H1 (cell line): ENCODE measurements around the gene VSIG10L. TPM values are rescaled to one million over a fixed set of nuclear protein-coding genes. Genes with fewer than 3 reads are reported as not detected.

Source experiments
- CTCF ChIA-PET: fragments of 300-600 bp; sonication (Branson Sonifier 250); formaldehyde crosslinking; loops from one replicate; lab custom pipeline; 2021; ENCODE audit not compliant: partially characterized antibody; lab: Charles Lee
- POLR2A ChIA-PET: fragments of 300-600 bp; sonication (Branson Sonifier 250); formaldehyde crosslinking; loops from one replicate; lab custom pipeline; 2021; ENCODE audit warnings: inconsistent platforms; ENCODE audit not compliant: partially characterized antibody; lab: Charles Lee
- DNase-seq, 2 experiments: peaks; one replicate each; pipeline versions ENCODE4 v3.0.0 to v3.0.0-alpha.2; 2010 to 2022; ENCODE audit warnings: low spot score in 2 of 2, low read depth in 1 of 2, mixed read lengths in 1 of 2
- FAIRE-seq: peaks from 2 replicates; lab custom pipeline; 2011; peaks lifted over from hg19 to GRCh38; lab: Jason Lieb, UNC
- H2AFZ ChIP-seq: 2 replicates; pipeline ENCODE4 v1.8.1; 2012; ENCODE audit warnings: low read length, inconsistent platforms
- H2AK5ac ChIP-seq: 2 replicates; pipeline ENCODE4 v1.6.1; 2013; ENCODE audit warnings: low read depth, low read length
- H2BK120ac ChIP-seq: replicated peaks from 2 replicates; pipeline ENCODE3; 2013; ENCODE audit warnings: low read depth, low read length, inconsistent platforms
- H2BK12ac ChIP-seq: 2 replicates; pipeline ENCODE4 v1.6.1; 2013; ENCODE audit warnings: low read depth, low read length
- H2BK15ac ChIP-seq: 2 replicates; pipeline ENCODE4 v1.6.1; 2013; ENCODE audit warnings: low read length
- H2BK20ac ChIP-seq: 2 replicates; pipeline ENCODE4 v1.6.1; 2013; ENCODE audit warnings: low read length
- H2BK5ac ChIP-seq: 2 replicates; pipeline ENCODE4 v1.6.1; 2013; ENCODE audit warnings: low read depth, low read length
- H3K14ac ChIP-seq: 2 replicates; pipeline ENCODE4 v1.6.1; 2013; ENCODE audit warnings: inconsistent platforms; ENCODE audit not compliant: insufficient read length
- H3K18ac ChIP-seq: 2 replicates; pipeline ENCODE4 v1.6.1; 2013; ENCODE audit warnings: low read length; ENCODE audit errors: extremely low read depth
- H3K23ac ChIP-seq: 2 replicates; pipeline ENCODE4 v1.6.1; 2013; ENCODE audit warnings: inconsistent platforms; ENCODE audit not compliant: insufficient read length
- H3K23me2 ChIP-seq: 2 replicates; pipeline ENCODE4 v1.6.1; 2013; ENCODE audit warnings: low read depth, low read length
- H3K27ac ChIP-seq: 2 replicates; pipeline ENCODE4 v1.6.1; 2011; ENCODE audit warnings: low read depth, low read length, inconsistent platforms
- H3K27me3 ChIP-seq, 4 experiments: replicated peaks in 1 of 4; 1 replicate in 1 of 4; 2 replicates in 3 of 4; pipeline versions ENCODE4 v1.6.1 to v1.8.1; 2011 to 2013; ENCODE audit warnings: low read length in 3 of 4, mild to moderate bottlenecking in 3 of 4, inconsistent platforms in 2 of 4, mixed read lengths in 2 of 4, moderate library complexity in 1 of 4; ENCODE audit not compliant: control insufficient read depth in 3 of 4, insufficient read depth in 3 of 4; ENCODE audit errors: extremely low read depth in 1 of 4
- H3K36me3 ChIP-seq, 4 experiments: 2 replicates each; pipeline versions ENCODE4 v1.6.1 to v1.8.1; 2011 to 2013; ENCODE audit warnings: mild to moderate bottlenecking in 4 of 4, low read length in 3 of 4, moderate library complexity in 2 of 4, control low read depth in 1 of 4, inconsistent platforms in 1 of 4; ENCODE audit not compliant: insufficient read depth in 4 of 4, control insufficient read depth in 2 of 4
- H3K4ac ChIP-seq: replicated peaks from 2 replicates; pipeline ENCODE3; 2013; ENCODE audit warnings: low read length, low read depth, mixed read lengths, inconsistent platforms; ENCODE audit not compliant: insufficient read length
- H3K4me1 ChIP-seq, 4 experiments: replicated peaks in 1 of 4; 1 replicate in 1 of 4; 2 replicates in 3 of 4; pipeline versions ENCODE4 v1.6.1 to v1.8.1; 2011 to 2013; ENCODE audit warnings: low read length in 3 of 4, inconsistent platforms in 2 of 4, mixed read lengths in 1 of 4; ENCODE audit not compliant: insufficient read depth in 4 of 4, control insufficient read depth in 3 of 4
- H3K4me2 ChIP-seq, 2 experiments: 2 replicates each; pipeline versions ENCODE4 v1.6.1 to v1.8.1; 2011 to 2013; ENCODE audit warnings: low read depth in 2 of 2, low read length in 2 of 2, control low read depth in 1 of 2, inconsistent platforms in 1 of 2, mild to moderate bottlenecking in 1 of 2; ENCODE audit not compliant: insufficient read depth in 1 of 2
- H3K4me3 ChIP-seq, 4 experiments: fragments of 200-600, 300-600 bp in 1 of 4; sonication (generic), shearing (Covaris generic), sonication (Bioruptor Twin) in 1 of 4; 2 replicates each; pipeline versions ENCODE4 v1.5.1 to v1.8.1; 2011 to 2016; ENCODE audit warnings: low read length in 4 of 4, low read depth in 3 of 4, control low read depth in 2 of 4, inconsistent platforms in 2 of 4, mild to moderate bottlenecking in 2 of 4, mixed read lengths in 1 of 4, moderate library complexity in 1 of 4; ENCODE audit not compliant: insufficient read depth in 2 of 4; ENCODE audit errors: extremely low read depth in 1 of 4
- H3K56ac ChIP-seq: replicated peaks from 2 replicates; pipeline ENCODE3; 2013; ENCODE audit warnings: low read depth, mild to moderate bottlenecking, mixed read lengths, low read length, inconsistent platforms; ENCODE audit not compliant: insufficient read length
- H3K79me1 ChIP-seq: 2 replicates; pipeline ENCODE4 v1.6.1; 2013; ENCODE audit warnings: low read depth, low read length, control low read depth
- H3K79me2 ChIP-seq, 2 experiments: 2 replicates each; pipeline versions ENCODE4 v1.6.1 to v1.8.1; 2012 to 2013; ENCODE audit warnings: low read length in 2 of 2, mild to moderate bottlenecking in 2 of 2, inconsistent platforms in 1 of 2; ENCODE audit not compliant: insufficient read depth in 2 of 2, control insufficient read depth in 1 of 2
- H3K9ac ChIP-seq, 4 experiments: replicated peaks in 1 of 4; 1 replicate in 1 of 4; 2 replicates in 3 of 4; pipeline versions ENCODE4 v1.6.1 to v1.8.1; 2011 to 2013; ENCODE audit warnings: low read depth in 3 of 4, low read length in 3 of 4, control low read depth in 2 of 4, mild to moderate bottlenecking in 2 of 4, moderate library complexity in 2 of 4, inconsistent platforms in 1 of 4; ENCODE audit errors: extremely low read depth in 1 of 4
- H3K9me3 ChIP-seq, 2 experiments: 2 replicates each; pipeline versions ENCODE4 v1.6.1 to v1.8.1; 2012 to 2013; ENCODE audit warnings: mild to moderate bottlenecking in 2 of 2, moderate library complexity in 2 of 2, control low read depth in 1 of 2, inconsistent platforms in 1 of 2, low read depth in 1 of 2, low read length in 1 of 2, mixed read lengths in 1 of 2; ENCODE audit not compliant: insufficient read depth in 2 of 2
- H4K20me1 ChIP-seq, 2 experiments: replicated peaks in 1 of 2; 2 replicates each; pipeline versions ENCODE3 to v1.8.1; 2011 to 2013; ENCODE audit warnings: inconsistent platforms in 2 of 2, low read length in 2 of 2, mild to moderate bottlenecking in 1 of 2; ENCODE audit not compliant: insufficient read depth in 2 of 2, control insufficient read depth in 1 of 2
- H4K5ac ChIP-seq: 2 replicates; pipeline ENCODE4 v1.6.1; 2013; ENCODE audit warnings: low read length, low read depth, mixed read lengths, inconsistent platforms; ENCODE audit not compliant: insufficient read length
- H4K8ac ChIP-seq: 2 replicates; pipeline ENCODE4 v1.8.0; 2013; ENCODE audit warnings: mild to moderate bottlenecking, moderate library complexity, low read length, inconsistent platforms; ENCODE audit not compliant: insufficient read depth; ENCODE audit errors: extremely low read depth
- H4K91ac ChIP-seq: replicated peaks from 2 replicates; pipeline ENCODE3; 2013; ENCODE audit warnings: low read length, mixed read lengths, inconsistent platforms; ENCODE audit not compliant: insufficient read length
- EZH2 ChIP-seq: fragments of 200-600 bp; sonication (generic); IDR thresholded peaks from 2 replicates; pipeline ENCODE4 v1.7.1; 2012; ENCODE audit warnings: low read depth, mild to moderate bottlenecking, moderate library complexity, low read length, inconsistent platforms; ENCODE audit not compliant: severe bottlenecking
- KDM4A ChIP-seq: IDR thresholded peaks from one replicate; pipeline ENCODE4 v1.7.1; 2012; ENCODE audit warnings: low read depth, mild to moderate bottlenecking, moderate library complexity, low read length, inconsistent platforms; ENCODE audit not compliant: severe bottlenecking
- POLR2A ChIP-seq, 2 experiments: IDR thresholded peaks; 1 replicate in 1 of 2; 2 replicates in 1 of 2; pipeline ENCODE4 v1.6.1; 2011; ENCODE audit warnings: low read depth in 2 of 2, low read length in 2 of 2, mild to moderate bottlenecking in 2 of 2; ENCODE audit errors: control extremely low read depth in 1 of 2
- RNF2 ChIP-seq: fragments of 200-900, 300-1000 bp; sonication (generic); IDR thresholded peaks from 2 replicates; pipeline ENCODE4 v1.7.1; 2016; ENCODE audit warnings: borderline replicate concordance, low read depth, mild to moderate bottlenecking, antibody characterized with exemption, low read length; ENCODE audit not compliant: poor library complexity, severe bottlenecking; ENCODE audit errors: missing control alignments
- SP1 ChIP-seq: IDR thresholded peaks from 2 replicates; pipeline ENCODE4 v1.6.1; 2011; ENCODE audit warnings: low read depth, low read length
- SRF ChIP-seq: IDR thresholded peaks from 2 replicates; pipeline ENCODE4 v1.6.1; 2011; ENCODE audit warnings: mild to moderate bottlenecking, low read depth, low read length, moderate library complexity
- WGBS, 2 experiments: shearing (Covaris generic) in 1 of 2; methylation state at CpG; one replicate each; pipeline versions ENCODE4 v1.1.6 to v1.1.7; 2013 to 2015; ENCODE audit warnings: low lambda C conversion rate in 2 of 2, mixed read lengths in 2 of 2, inconsistent platforms in 1 of 2, low coverage in 1 of 2, missing lambda C conversion rate in 1 of 2; ENCODE audit not compliant: insufficient replicate concordance in 2 of 2, insufficient coverage in 1 of 2, insufficient read length in 1 of 2; ENCODE audit errors: extremely low coverage in 1 of 2, missing lambda C conversion rate in 1 of 2; 5-methylcytosine and 5-hydroxymethylcytosine counted together
- polyA plus RNA-seq, 7 experiments: library from polyadenylated mRNA; depleted of rRNA in 3 of 7; stranded (reverse) in 5 of 7; unstranded in 2 of 7; fragments of >200 nt in 5 of 7; fragments of 200-250 nt in 2 of 7; gene quantifications; 1 replicate in 5 of 7; 2 replicates in 1 of 7; 4 replicates in 1 of 7; pipeline versions ENCODE4 v1.2.1 to v1.2.3, GENCODE V29; 2011 to 2013; ENCODE audit warnings: missing spikeins in 2 of 7, mixed read lengths in 2 of 7
- total RNA-seq: library from RNA; stranded (reverse); fragmentation: NEBNext Ultra II Directional; extraction: Animal tissue kit (Norgen Biotek cat#: 25700); gene quantifications from 2 replicates; pipeline ENCODE4 v1.2.1, GENCODE V29; 2021

Gene VSIG10L
- total and polyA plus RNA-seq, 2 of the 8 experiments (the other 6 are each of a cell fraction or from before 2014, with no cell fraction given) = 10.3 to 10.4 TPM

- H3K27me3 ChIP-seq = peaks cover 0 to 2% (median 0%) of the 10 kb centered on the region in 4 experiments; a peak in 1 of 7 replicates
- H3K4me3 ChIP-seq = no peak overlapping the region
- no peak overlapping the region for H4K5ac ChIP-seq
- peak overlapping the region; percentile 7; the same call in 1 of the 2 replicates for H2AFZ ChIP-seq
- H2BK15ac ChIP-seq = peak overlapping the region; percentile 97; the same call in 1 of the 2 replicates
- H3K23ac ChIP-seq = no peak overlapping the region
- H3K56ac ChIP-seq = no peak overlapping the region
- no peaks in the 10 kb centered on the region for H3K79me1 ChIP-seq
- WGBS, 2 experiments = 57% methylated on average over 14 of the region's 15 CpGs; no CpG with 5 or more reads in 1 of the 2 experiments
- TF ChIP-seq SRF (no peak), RNF2 (no peak), SP1 (no peak), EZH2 (no peak), POLR2A (IDR thresholded peaks at IDR 0.05; ENCODE audit: control extremely low read depth in 1 of 2, low read depth in 2 of 2, low read length in 2 of 2) (no peak), KDM4A (no peak)
- POLR2A ChIA-PET = interaction anchor here (0.7 to 1.5 kb wide), 6 partner anchors 13 to 961 kb away, joined by 3 to 4 read pairs (median 4); no protein-coding TSS in a partner anchor
- H3K4me2 ChIP-seq = peak overlapping the region in 1 of 2 experiments; percentile 18; a peak in 1 of 4 replicates
- no peak overlapping the region for H3K27ac ChIP-seq
- peak overlapping the region; percentile 95; the same call in 1 of the 2 replicates for H2BK12ac ChIP-seq
- no peaks in the 10 kb centered on the region for H3K36me3 ChIP-seq
- H2BK20ac ChIP-seq = peak overlapping the region; percentile 40; the same call in 1 of the 2 replicates
- no peaks in the 10 kb centered on the region for H3K23me2 ChIP-seq
- peak overlapping the region; percentile 5; the same call in 1 of the 2 replicates for H3K18ac ChIP-seq
- no peaks in the 10 kb centered on the region for H3K79me2 ChIP-seq
- DNase-seq (peak in 1 of 2 experiments; percentile 59), FAIRE-seq (no peak)
- no peak overlapping the region; the same call in 1 of the 2 replicates for H4K8ac ChIP-seq
- H2BK120ac ChIP-seq = no peak overlapping the region
- no peak overlapping the region for H3K14ac ChIP-seq
- H3K9ac ChIP-seq = no peak overlapping the region
- H4K20me1 ChIP-seq = no peaks in the 10 kb centered on the region
- peaks cover 10 to 39% (median 29%) of the 10 kb centered on the region in 4 experiments for H3K4me1 ChIP-seq
- CTCF ChIA-PET = interaction anchor here (0.6 to 2.3 kb wide), 23 partner anchors 13 to 1031 kb away, joined by 3 to 11 read pairs (median 4); partner anchors contain the start of gene VSIG10L
- H3K4ac ChIP-seq = no peak overlapping the region
- no peaks in the 10 kb centered on the region for H3K9me3 ChIP-seq
- H2AK5ac ChIP-seq = 0 out of 2 replicates have a peak overlapping the region, but pooled peaks have one; percentile 18
- H2BK5ac ChIP-seq = peak overlapping the region; percentile 95; the same call in 1 of the 2 replicates
- peak overlapping the region; percentile 67 for H4K91ac ChIP-seq
Measured at GRCh38 chr19:51295382-51296126, 46.4 kb downstream of the VSIG10L start.
